Ovary (tissue), 9 donors: ENCODE measurements around the gene TRAK1. TPM values are rescaled to one million over a fixed set of nuclear protein-coding genes. Genes with fewer than 3 reads are reported as not detected.

Experiments
- DNase-seq, 5 donors: peaks; one replicate each; pipeline ENCODE4 v3.0.0-alpha.2; 2019 to 2020
- H3K27ac ChIP-seq, 2 donors: fragments of 200-600 bp; one replicate each; pipeline versions ENCODE4 v1.5.1 to v1.8.0; 2019 to 2022
- H3K27me3 ChIP-seq: fragments of 200-600 bp; one replicate; pipeline ENCODE4 v1.8.0; 2022
- H3K36me3 ChIP-seq: fragments of 200-600 bp; sonication (generic); one replicate; pipeline ENCODE4 v1.5.1; 2019
- H3K4me1 ChIP-seq: one replicate; pipeline ENCODE4 v1.8.1; 2013; ENCODE audit warnings: mild to moderate bottlenecking, moderate library complexity; ENCODE audit not compliant: insufficient read depth
- H3K4me3 ChIP-seq: fragments of 200-600 bp; sonication (generic); one replicate; pipeline ENCODE4 v1.5.1; 2017
- H3K9me3 ChIP-seq, 2 donors: fragments of 200-600 bp in 1 of 2; sonication (generic) in 1 of 2; one replicate each; pipeline versions ENCODE4 v1.5.1 to v1.8.1; 2013 to 2019; ENCODE audit warnings: mild to moderate bottlenecking in 1 of 2, moderate library complexity in 1 of 2
- EP300 ChIP-seq: sonication (generic); formaldehyde crosslinking; IDR thresholded peaks from one replicate; pipeline ENCODE4 v1.6.1; 2017; ENCODE audit warnings: antibody characterized with exemption
- POLR2A ChIP-seq: fragments of 450-650 bp; IDR thresholded peaks from one replicate; pipeline ENCODE4 v1.6.1; 2017; ENCODE audit warnings: antibody characterized with exemption, mild to moderate bottlenecking, moderate library complexity
- WGBS, 3 donors: extraction: QIAGEN DNeasy Blood & Tissue Kit in 1 of 3; methylation state at CpG; one replicate each; pipeline versions ENCODE4 v1.1.5 to v1.1.7; 2013 to 2017; 5-methylcytosine and 5-hydroxymethylcytosine counted together
- intact Hi-C, 4 donors: fragments of 100-400 bp; cut with DNase I; formaldehyde crosslinking; loops; one replicate each; pipeline versions ENCODE4 v1.11.0 to v1.15.1; 2022 to 2023
- polyA plus RNA-seq, 2 donors: library from polyadenylated mRNA; stranded (reverse); fragments of 200-250 nt in 1 of 2; fragments of 350-450 nt in 1 of 2; fragmentation: Illumina TruSeq in 1 of 2; extraction: RNeasy Lipid Tissue Mini Kit (QIAGEN cat#74804) in 1 of 2; gene quantifications; one replicate each; pipeline ENCODE4 v1.2.3, GENCODE V29; 2013 to 2014
- total RNA-seq, 7 donors: library from RNA; depleted of rRNA in 2 of 7; stranded (reverse); fragments of >200 nt in 2 of 7; fragmentation: NEBNext Ultra II Directional in 3 of 7; extraction: Animal tissue kit (Norgen Biotek cat#: 25700) in 3 of 7; gene quantifications; one replicate each; pipeline versions ENCODE4 v1.1.0 to v1.2.4, GENCODE V29; 2016 to 2023
- TF ChIP-seq, protein P1 (sequence below), 3 donors: fragments of 450-650 bp in 2 of 3; fragments of 200-600 bp in 1 of 3; IDR thresholded peaks; one replicate each; pipeline versions ENCODE4 v1.5.1 to v1.8.0; 2016 to 2022; ENCODE audit warnings: antibody characterized with exemption in 3 of 3, mild to moderate bottlenecking in 1 of 3
- donor health status: DM: no; HTN: no; CAD: no; lungs with moderate emphysema.
- donor health status: DM: no; HTN: no; CAD: no.
- donor health status: Bipolar disorder and iron deficiency.
- donor health status: DM: yes; HTN: yes; CAD: no.
- donor health status: DM: no; HTN: no; CAD: no.
- donor health status: DM: yes; HTN: yes; CAD: no.

TRAK1 gene
- total and polyA plus RNA-seq, 9 donors = 7.1 to 17.7 (median 14.9) TPM

DNA sequence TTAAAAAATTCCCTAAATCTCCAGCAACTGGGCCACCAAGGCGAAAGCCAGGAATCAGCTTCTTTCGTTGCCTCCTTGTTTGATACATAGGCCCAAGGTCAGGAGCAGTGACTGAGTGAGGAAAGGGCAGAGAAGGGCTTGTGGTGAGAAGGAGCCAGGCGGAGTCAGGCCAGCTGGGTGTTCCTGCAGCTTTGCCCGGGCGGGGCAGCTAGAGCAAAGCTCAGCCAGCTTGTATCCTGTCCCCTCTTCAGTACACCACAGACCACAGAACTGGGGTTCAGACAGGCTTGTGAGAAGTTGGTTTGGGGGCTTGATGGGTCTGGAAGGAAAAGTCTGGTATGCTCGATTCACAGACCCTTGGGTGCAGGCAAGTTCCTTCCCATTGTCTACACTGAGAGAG, 122.3 kb downstream of the TRAK1 start:
- H3K4me3 ChIP-seq = no peak overlapping the region
- TF ChIP-seq, protein P1, sequence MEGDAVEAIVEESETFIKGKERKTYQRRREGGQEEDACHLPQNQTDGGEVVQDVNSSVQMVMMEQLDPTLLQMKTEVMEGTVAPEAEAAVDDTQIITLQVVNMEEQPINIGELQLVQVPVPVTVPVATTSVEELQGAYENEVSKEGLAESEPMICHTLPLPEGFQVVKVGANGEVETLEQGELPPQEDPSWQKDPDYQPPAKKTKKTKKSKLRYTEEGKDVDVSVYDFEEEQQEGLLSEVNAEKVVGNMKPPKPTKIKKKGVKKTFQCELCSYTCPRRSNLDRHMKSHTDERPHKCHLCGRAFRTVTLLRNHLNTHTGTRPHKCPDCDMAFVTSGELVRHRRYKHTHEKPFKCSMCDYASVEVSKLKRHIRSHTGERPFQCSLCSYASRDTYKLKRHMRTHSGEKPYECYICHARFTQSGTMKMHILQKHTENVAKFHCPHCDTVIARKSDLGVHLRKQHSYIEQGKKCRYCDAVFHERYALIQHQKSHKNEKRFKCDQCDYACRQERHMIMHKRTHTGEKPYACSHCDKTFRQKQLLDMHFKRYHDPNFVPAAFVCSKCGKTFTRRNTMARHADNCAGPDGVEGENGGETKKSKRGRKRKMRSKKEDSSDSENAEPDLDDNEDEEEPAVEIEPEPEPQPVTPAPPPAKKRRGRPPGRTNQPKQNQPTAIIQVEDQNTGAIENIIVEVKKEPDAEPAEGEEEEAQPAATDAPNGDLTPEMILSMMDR (IDR thresholded peaks at IDR 0.05) = no peak
- no peak for TF ChIP-seq POLR2A
- no peak for TF ChIP-seq EP300
- no peak for DNase-seq
- no peak overlapping the region for H3K27ac ChIP-seq
- no peaks in the 10 kb centered on the region for H3K36me3 ChIP-seq
- no peaks in the 10 kb centered on the region for H3K4me1 ChIP-seq
- WGBS, 3 donors = 92 to 95% (median 94%) methylated on average over 6 of the region's 6 CpGs
- intact Hi-C loops = no loop called here
- H3K27me3 ChIP-seq = no peaks in the 10 kb centered on the region
- no peaks in the 10 kb centered on the region for H3K9me3 ChIP-seq

DNA sequence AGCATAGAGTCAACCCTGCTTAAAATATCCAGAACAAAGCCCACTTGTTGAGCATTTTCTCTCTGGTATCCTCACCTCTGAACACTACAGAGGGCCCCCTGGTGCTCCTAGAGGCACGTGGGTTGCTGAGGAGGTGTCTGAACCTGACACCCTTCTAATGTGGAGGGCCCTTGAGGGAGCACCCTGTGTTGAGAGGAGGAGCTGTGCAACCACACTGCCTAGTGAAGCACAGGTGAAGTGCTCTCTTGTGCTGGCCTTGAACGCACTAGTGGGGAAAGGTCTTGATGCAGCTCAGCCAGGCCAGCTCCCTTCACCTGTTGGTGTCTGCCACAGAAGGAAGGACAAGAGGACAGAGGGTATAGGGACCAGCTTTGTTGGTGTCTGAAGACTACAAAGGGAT, 122.9 kb downstream of the TRAK1 start:
- Histone ChIP-seq H3K4me3 (no peak overlapping the region), H3K36me3 (no peaks in the 10 kb centered on the region), H3K4me1 (no peaks in the 10 kb centered on the region), H3K27me3 (no peaks in the 10 kb centered on the region), H3K9me3 (no peaks in the 10 kb centered on the region), H3K27ac (no peak overlapping the region)
- no peak for TF ChIP-seq EP300
- TF ChIP-seq POLR2A = no peak
- TF ChIP-seq, protein P1 (IDR thresholded peaks at IDR 0.05) = no peak
- intact Hi-C loops = no loop called here
- no peak for DNase-seq
- WGBS, 3 donors = 66 to 75% (median 74%) methylated on average over 2 of the region's 2 CpGs

DNA sequence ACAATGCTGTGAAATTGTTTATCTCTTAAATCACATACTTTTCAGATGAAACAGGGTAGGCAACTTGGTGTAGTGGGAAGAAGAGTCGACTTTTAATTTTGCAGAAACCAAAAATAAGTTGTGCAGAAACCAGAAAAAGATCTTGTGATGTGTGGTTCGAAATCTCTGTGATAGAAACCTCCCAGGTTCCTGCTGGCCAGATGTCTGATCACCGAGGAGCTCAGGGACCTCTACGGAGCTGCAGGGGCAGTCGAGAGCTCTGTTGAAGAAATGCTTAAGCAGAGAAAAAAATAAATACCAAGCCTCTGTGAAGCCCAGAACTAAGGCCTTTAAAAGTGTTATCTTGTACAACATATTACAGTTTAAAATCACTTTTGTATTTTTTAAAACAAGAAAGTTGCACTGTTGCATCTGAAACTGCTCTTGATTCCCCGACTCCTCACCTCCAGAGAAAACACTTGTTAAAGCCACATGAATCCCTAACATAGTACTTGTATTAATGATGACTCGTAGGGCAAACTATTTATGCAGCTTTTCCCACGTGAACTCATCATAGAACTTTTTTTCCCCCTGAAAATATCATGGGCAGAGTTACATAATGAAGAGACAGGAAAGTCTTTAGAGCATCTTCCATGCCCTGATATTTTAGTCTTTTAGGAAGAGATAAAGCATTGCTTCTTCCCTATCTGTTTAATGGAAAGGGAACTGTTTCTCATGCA, 123.6 kb downstream of the TRAK1 start:
- H3K4me3 ChIP-seq = no peak overlapping the region
- no peaks in the 10 kb centered on the region for H3K4me1 ChIP-seq
- no peaks in the 10 kb centered on the region for H3K9me3 ChIP-seq
- H3K27ac ChIP-seq = no peak overlapping the region
- H3K36me3 ChIP-seq = no peaks in the 10 kb centered on the region
- TF ChIP-seq, protein P1 (IDR thresholded peaks at IDR 0.05) = no peak
- TF ChIP-seq POLR2A (no peak), EP300 (no peak)
- WGBS, 3 donors = 67 to 72% (median 68%) methylated on average over 8 of the region's 8 CpGs
- no peak for DNase-seq
- intact Hi-C loops = no loop called here
- H3K27me3 ChIP-seq = no peaks in the 10 kb centered on the region

DNA sequence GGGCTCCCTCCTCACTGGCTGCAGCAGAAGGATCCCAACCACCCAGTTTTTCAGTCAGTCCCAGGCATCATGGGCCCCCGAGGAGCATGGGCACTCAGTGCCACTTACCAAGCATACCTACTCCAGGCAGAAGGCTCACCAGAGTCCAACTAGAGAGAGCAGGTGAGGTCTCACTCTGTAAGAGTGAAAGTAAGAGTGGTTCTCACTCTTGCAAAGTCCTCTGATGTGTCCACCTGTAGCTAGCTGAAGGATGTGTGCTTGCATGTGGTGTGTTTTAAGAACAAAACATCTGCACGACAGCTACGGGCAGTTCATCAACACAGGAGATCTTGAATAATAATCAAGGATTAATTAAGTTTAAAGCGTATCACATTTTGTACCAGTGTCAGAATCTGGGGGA, 125.1 kb downstream of the TRAK1 start:
- Histone ChIP-seq H3K9me3 (no peaks in the 10 kb centered on the region), H3K4me1 (no peaks in the 10 kb centered on the region), H3K27ac (no peak overlapping the region), H3K27me3 (no peaks in the 10 kb centered on the region), H3K36me3 (no peaks in the 10 kb centered on the region), H3K4me3 (no peak overlapping the region)
- intact Hi-C loops = no loop called here
- TF ChIP-seq, protein P1 (IDR thresholded peaks at IDR 0.05) = no peak
- TF ChIP-seq POLR2A = no peak
- no peak for TF ChIP-seq EP300
- WGBS, 3 donors = 89 to 93% (median 92%) methylated on average over 4 of the region's 4 CpGs
- no peak for DNase-seq
